GM19043 (cell line): Measurements from ENCODE around the gene GRIK1.

ENCODE experiments used
- ATAC-seq: cut with Tn5 transposase; IDR thresholded peaks from one replicate; pipeline ENCODE4 v1.9.1; 2021; ENCODE audit warnings: low read depth; ENCODE audit not compliant: unreplicated experiment

GRIK1 gene

DNA sequence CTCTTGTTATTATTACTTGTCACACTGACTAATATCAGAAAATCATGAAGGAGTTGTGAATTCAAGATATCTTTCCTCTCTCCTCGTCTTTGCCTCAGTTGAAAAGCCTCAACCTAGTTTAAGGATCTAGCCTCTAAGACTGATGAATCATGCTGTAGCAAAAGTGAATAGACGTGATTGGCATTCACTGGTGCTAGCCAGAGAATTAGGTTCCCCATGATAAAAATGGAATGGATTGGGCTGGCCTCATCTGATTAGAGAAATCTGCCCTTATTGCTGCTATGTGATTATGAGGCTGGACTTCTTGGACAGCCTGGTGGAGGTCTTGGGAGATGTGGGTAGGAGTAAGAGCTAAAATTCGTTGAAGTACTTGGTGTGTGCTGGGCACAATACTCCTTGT, 432.8 kb downstream of the GRIK1 start:
- no peak for ATAC-seq

- ATAC-seq: no peak
Measured at GRCh38 chr21:29506214-29506613, 433.6 kb downstream of the GRIK1 start.

GRCh38 chr21:29504751-29505321, 435.0 kb downstream of the GRIK1 start:
- no peak for ATAC-seq

- no peak for ATAC-seq
Measured at GRCh38 chr21:29501451-29501850, 438.3 kb downstream of the GRIK1 start.

DNA sequence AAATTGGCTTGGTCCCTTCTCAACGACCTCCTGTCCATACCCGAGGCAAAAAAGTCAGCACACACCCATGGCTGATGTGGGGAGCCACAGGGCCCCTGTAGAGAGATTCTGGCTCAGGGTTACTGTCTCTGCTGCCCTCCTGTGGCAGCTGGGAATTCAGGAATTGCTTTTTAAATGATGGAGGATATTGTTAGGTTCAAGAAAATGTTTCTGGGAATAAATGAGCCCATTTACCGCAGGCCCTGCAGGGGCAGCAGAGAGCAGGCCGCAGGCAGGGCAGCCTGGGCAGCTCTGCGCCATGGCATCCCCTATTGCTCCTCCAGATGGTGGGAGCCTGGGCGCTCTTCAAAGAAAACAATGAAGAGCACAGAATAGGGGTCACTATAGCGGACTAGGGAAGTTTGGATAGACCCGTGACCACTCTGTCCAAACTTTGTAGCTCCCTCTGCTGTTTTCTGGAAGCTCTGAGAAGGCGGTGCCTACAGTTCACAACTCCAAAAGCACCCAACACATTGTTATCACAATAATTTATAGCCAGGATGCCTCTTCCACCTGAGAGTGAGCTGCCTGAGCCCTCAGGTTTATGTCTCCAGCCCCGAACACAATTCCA, 440.0 kb downstream of the GRIK1 start:
- no peak for ATAC-seq

DNA sequence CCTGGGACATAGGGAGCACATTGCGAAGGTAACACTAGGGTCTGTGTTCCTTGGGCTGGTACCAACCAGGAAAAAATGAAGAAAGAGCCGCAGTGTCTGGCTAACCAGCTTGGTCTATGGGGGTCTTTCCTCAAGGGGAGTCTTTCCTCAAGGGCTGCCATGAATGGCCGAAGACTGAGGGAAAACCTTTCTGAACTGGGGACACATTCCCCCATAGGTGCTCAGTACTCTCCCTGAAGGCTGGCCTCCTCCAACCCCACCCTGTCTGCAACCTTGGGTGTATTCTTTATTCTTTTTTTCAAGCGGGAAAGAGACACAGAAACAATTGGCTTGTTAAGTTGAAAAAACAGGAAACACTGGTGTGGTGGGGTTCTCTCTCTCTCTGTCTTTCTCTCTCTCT, 440.6 kb downstream of the GRIK1 start:
- ATAC-seq: no peak

GRCh38 chr21:29496337-29496736, 443.5 kb downstream of the GRIK1 start:
- no peak for ATAC-seq

- no peak for ATAC-seq
Measured at GRCh38 chr21:29490016-29490415, 449.8 kb downstream of the GRIK1 start.

DNA sequence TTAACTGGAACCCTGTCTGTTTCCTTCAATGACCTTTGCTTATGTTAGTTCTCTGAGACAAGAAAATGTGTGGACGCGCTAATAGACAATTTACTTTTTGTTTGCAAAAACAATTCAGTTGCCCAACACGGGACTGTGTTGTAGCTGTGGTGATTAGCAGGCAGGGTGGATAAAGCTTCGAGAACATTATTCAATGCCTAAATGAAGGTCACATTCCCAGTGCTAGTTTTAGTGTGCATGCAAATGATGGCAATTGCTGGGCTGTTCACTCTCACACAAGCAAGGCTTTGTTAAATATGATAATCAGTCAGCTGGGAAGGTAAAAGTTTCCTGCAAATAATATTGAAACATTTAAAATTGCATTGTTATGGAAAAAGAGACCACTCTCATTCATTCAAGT, 452.6 kb downstream of the GRIK1 start:
- ATAC-seq: no peak
